ENCODE measurements around the gene ELL3.

The ELL3 gene

DNA sequence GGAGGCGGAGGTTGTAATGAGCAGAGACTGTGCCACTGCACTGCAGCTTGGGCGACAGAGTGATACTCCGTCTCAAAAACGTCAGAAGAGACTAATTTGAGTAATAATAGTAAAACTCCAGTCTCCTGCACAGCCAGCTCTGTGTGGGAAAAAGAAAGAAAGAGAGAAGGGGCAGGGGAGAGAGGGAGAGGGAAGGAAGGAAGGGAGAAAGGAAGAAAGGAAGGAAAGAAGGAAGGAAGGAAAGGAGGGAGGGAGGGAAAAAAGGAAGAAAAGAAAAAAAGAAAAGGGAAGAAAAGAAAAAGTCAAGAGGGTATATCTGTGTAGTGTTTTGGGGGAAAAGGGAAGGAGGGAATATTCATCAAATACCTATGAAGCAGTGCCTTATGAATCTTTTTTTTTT is 53.6 kb downstream of the ELL3 start:
- Histone ChIP-seq H3K27me3 (replicated peaks) (peaks cover 2% of the 10 kb centered on the region), H3K36me3 (replicated peaks) (no peaks in the 10 kb centered on the region), H3K27ac (no peak overlapping the region), H3K4me3 (ENCODE audit: low read depth, low read length) (no peak overlapping the region)
- no peak for DNase-seq
- in situ Hi-C loops (cut with HindIII; ENCODE audit: low pct_ligation_motif_present, low sequenced_read_pairs): no loop called here
- TF ChIP-seq, protein P1, sequence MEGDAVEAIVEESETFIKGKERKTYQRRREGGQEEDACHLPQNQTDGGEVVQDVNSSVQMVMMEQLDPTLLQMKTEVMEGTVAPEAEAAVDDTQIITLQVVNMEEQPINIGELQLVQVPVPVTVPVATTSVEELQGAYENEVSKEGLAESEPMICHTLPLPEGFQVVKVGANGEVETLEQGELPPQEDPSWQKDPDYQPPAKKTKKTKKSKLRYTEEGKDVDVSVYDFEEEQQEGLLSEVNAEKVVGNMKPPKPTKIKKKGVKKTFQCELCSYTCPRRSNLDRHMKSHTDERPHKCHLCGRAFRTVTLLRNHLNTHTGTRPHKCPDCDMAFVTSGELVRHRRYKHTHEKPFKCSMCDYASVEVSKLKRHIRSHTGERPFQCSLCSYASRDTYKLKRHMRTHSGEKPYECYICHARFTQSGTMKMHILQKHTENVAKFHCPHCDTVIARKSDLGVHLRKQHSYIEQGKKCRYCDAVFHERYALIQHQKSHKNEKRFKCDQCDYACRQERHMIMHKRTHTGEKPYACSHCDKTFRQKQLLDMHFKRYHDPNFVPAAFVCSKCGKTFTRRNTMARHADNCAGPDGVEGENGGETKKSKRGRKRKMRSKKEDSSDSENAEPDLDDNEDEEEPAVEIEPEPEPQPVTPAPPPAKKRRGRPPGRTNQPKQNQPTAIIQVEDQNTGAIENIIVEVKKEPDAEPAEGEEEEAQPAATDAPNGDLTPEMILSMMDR (IDR thresholded peaks at IDR 0.05; ENCODE audit: low read depth, low read length, missing control alignments): no peak

Data from brain microvascular endothelial cell (primary cell).